NCI-H526 (cell line): ENCODE results near the gene CDH13.
A peak's percentile ranks its signal among the peaks of the same experiment; 100 is the strongest.

ENCODE experiments used
- DNase-seq, 2 experiments: peaks; one replicate each; lab custom pipeline; 2025; lab: John Stamatoyannopoulos, UW

The CDH13 gene

DNA sequence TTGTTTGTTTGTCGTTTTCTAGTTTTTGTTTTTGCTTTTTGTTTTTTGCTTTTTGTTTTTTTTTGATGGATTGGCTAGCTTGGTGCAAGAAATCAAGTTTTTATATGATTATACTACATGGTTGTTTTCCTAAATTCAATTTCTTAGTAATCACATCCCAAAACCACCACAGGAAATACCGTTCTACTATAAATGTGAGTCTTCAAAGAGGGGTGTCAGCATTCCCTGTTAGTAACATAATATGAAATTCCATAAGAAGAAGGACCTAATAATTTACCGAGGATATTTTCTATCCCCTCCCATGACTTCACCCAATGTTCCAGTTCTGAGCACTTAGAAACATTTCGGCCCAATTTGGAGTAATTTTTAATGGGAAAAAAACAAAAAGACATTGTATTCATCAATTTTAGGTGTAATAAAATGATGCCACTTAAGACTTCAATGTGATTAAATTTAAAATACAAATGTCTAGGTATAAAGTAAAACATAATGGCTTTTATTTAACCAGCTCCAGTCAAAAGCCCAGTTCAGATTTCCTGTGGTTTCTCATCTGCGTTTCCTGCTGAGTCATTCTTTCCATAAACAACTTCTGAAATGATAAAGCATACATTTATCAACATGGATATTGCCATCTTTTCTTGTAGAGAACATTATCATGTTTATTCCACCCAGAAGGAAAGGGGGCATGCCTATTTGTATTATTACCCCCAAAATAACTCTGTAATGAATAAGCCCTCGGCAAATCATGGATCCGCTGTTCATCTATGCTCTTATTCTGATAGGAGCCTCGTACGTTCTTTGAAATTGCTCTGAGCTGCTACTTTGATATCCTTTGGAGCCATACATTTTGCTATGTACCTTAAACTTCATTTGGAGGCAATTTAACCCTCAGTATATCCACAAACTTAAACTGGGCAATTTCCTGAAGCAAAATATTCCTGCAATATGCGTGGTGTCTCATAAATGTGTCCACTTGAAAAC, 1209.1 kb downstream of the CDH13 start:
- no peak for DNase-seq

GRCh38 chr16:83837566-83837965, 1210.8 kb downstream of the CDH13 start:
- DNase-seq: no peak

DNA sequence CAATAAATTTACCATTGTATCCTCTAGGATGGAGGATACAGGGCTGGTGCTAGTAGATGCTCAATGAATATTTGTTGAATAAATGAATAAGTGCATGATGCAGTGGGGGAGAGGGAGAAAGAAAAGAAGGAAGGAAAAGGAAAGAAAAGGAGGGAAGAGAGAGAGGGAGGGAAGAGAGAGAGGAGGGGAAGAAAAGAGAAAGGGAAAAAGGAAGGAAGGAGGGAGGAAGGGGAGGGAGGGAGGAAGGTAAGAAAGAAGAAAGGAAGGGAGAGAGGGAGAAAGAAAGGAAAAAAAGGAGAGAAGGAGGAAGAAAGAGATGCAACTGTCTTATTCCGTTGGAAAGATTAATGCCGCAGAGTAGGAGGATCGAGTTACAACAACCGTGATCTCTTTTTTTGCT, 1211.4 kb downstream of the CDH13 start:
- no peak for DNase-seq

- no peak for DNase-seq
These were observed 1212.8 kb downstream of the CDH13 start for GRCh38 chr16:83839561-83839960.

- DNase-seq: no peak
These were observed 1213.4 kb downstream of the CDH13 start for GRCh38 chr16:83840060-83840617.

DNA sequence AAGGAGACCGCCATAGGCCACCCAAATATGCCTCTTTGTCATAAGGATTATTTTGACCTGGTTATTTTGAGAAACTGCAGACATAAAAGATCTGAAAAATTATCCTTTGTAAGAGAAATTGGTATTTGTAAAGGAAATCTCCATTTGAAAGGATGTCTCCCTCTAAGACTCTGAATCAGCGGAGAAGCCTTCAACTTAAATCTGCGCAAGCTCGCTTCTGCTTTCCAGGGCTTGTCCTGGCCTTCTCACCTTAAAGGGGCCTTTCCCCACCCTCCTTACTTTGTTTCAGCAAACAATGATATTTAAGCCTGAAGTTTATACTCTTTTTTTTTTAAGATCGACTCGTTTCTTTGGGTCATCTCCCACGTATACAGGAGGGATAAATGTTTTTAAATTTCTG, 1215.5 kb downstream of the CDH13 start:
- DNase-seq: no peak

GRCh38 chr16:83842756-83843507, 1216.2 kb downstream of the CDH13 start:
- DNase-seq: peak in 1 of 2 experiments; percentile 36

DNA sequence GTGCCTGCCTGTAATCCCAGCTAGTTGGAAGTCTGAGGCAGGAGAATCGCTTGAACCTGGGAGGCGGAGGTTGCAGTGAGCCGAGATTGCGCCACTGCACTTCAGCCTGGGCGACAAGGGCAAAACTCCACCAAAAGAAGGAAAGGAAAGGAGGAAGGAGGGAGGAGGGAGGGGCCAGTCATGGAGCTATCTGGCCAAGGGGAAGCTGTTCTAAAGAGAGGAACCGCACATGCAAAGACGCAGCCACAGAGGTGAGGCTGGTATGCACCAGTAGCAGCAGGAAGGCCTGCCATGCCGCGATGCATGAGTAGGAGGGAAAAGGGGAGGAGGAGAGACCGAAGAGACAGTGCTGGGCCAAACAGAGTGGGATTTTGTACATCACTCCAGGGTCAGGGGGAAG, 1216.9 kb downstream of the CDH13 start:
- no peak for DNase-seq

DNA sequence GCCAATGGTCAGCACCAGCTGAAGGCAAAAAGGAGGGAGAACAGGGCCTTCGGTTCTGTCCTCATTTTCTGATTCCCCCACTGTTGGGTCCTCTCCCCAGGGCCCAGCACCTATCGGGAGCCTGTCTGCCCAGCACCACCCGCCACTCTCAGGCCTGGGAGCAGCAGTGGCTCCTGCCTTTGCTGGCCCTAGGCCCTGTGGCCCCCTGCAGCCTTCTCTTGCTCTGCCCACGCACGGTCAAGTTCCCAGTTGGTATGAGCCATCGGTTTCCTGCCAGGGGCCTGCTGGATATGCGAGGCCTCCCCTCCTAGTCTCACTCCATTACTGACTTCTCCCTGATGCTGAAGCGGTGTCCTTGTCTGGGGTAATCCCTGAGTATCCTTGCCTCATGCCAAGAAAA, 1218.5 kb downstream of the CDH13 start:
- DNase-seq: no peak

DNA sequence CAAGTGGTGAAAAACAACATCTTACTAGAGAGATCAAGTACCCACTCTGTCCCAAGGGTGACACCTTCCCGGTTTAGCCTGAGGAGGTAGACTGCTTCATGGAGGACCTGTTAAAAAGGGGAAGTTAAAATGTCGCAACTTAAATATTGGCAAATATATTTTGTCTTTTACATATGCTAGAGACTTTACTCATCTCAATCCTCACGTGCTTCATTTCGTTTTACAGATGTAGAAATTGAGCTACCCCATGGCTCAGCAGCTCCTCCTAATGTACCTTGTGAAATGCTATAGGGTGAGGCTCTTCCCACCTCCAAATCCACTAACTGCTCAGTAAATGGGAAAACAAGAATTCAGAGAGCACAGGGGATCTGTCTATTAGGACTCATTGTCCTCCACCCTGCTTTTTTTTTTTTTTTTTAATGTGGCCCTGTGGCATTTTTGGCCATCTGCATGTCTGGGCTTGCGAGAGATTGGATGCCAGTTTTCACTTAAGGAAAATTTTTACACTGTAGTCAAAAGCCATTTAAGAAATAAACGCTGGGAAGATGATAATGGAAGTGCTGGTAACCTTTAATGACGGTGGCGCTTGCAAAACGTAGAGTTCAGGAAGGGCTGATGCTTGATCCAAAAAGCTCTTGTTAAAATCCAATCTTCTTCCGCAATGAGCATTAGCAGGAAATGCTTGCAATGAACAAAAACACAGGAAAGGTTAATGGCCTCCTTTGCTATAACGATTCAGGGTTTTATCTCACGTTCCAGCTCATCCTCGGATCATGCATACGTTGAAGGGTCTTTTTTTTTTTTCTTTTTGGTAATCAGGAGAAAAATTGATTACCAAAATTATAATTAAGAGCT, 1220.8 kb downstream of the CDH13 start:
- peak in 1 of 2 experiments; percentile 11 for DNase-seq

DNA sequence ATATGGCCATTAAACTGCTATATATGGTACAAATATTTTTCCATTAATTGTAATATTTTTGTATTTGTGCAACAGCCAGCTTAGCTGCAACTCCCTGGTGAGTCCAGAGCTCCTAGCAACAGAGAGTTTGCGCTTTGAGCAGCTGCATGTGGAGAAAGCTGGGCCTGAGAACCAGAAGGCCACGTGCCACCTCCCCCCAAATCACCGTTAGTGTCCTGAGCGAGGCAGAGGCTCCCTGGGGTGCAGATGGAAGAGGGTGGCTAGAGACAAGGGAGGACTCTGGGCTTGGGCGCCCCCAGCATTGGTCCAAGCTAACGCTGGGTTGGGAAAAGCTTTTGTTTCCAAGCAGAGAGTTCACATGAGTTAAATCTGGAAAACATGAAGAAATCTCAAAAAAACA, 1222.7 kb downstream of the CDH13 start:
- DNase-seq: no peak
